Endothelial cell of umbilical vein (primary cell): Measurements from ENCODE around the gene ZNF792. TPM values are rescaled to one million over a fixed set of nuclear protein-coding genes. Genes with fewer than 3 reads are reported as not detected.

Experiments used
- BruUV-seq: library from RNA; stranded (reverse); fragments of 400-500 nt; replicated peaks from 2 replicates; lab custom pipeline; 2021; lab: Mats Ljungman, UMichigan
- CTCF ChIA-PET: fragments of 300-600, 350-600 bp; sonication (Branson Sonifier 250); formaldehyde crosslinking; loops from one replicate; lab custom pipeline; 2021; ENCODE audit warnings: antibody characterized with exemption, inconsistent platforms; lab: Charles Lee
- POLR2A ChIA-PET: fragments of 300-600, 350-600 bp; sonication (Branson Sonifier 250); formaldehyde crosslinking; loops from one replicate; lab custom pipeline; 2021; ENCODE audit warnings: antibody characterized with exemption, inconsistent platforms; lab: Charles Lee
- DNase-seq: peaks from one replicate; pipeline ENCODE4 v3.0.0-alpha.2; 2011; ENCODE audit warnings: low read depth, low spot score
- FAIRE-seq: peaks from 2 replicates; lab custom pipeline; 2011; peaks lifted over from hg19 to GRCh38; lab: Jason Lieb, UNC
- H2AFZ ChIP-seq: 2 replicates; pipeline ENCODE4 v1.6.0; 2012; ENCODE audit warnings: low read depth, low read length, control low read depth, inconsistent platforms
- H3K27ac ChIP-seq: 2 replicates; pipeline ENCODE4 v1.5.1; 2011; ENCODE audit warnings: low read depth, mild to moderate bottlenecking, control low read depth, low read length, moderate library complexity; ENCODE audit not compliant: insufficient read depth
- H3K27me3 ChIP-seq, 2 experiments: 2 replicates each; pipeline versions ENCODE4 v1.6.0 to v1.6.1; 2011; ENCODE audit warnings: low read length in 2 of 2, mixed read lengths in 1 of 2; ENCODE audit not compliant: control insufficient read depth in 2 of 2, insufficient read depth in 2 of 2
- H3K36me3 ChIP-seq, 2 experiments: 2 replicates in 1 of 2; 3 replicates in 1 of 2; pipeline ENCODE4 v1.5.1; 2011; ENCODE audit warnings: low read length in 2 of 2, mild to moderate bottlenecking in 1 of 2, moderate library complexity in 1 of 2; ENCODE audit not compliant: control insufficient read depth in 2 of 2, insufficient read depth in 2 of 2; ENCODE audit errors: extremely low read depth in 1 of 2
- H3K4me1 ChIP-seq: 3 replicates; pipeline ENCODE4 v1.5.1; 2011; ENCODE audit warnings: mild to moderate bottlenecking, low read length; ENCODE audit not compliant: control insufficient read depth, insufficient read depth; ENCODE audit errors: extremely low read depth
- H3K4me2 ChIP-seq: 2 replicates; pipeline ENCODE4 v1.6.1; 2011; ENCODE audit warnings: low read length, control low read depth, mixed read lengths; ENCODE audit not compliant: insufficient read depth
- H3K4me3 ChIP-seq, 3 experiments: fragments of 200-600 bp in 1 of 3; sonication (generic), shearing (Covaris generic) in 1 of 3; replicated peaks in 1 of 3; 2 replicates each; pipeline ENCODE4 v1.5.1; 2011 to 2016; ENCODE audit warnings: control low read depth in 3 of 3, low read length in 3 of 3, mild to moderate bottlenecking in 2 of 3, inconsistent platforms in 1 of 3, low read depth in 1 of 3, moderate library complexity in 1 of 3; ENCODE audit not compliant: insufficient read depth in 1 of 3
- H3K79me2 ChIP-seq: 2 replicates; pipeline ENCODE4 v1.6.0; 2012; ENCODE audit warnings: low read length, inconsistent platforms; ENCODE audit not compliant: control insufficient read depth, insufficient read depth
- H3K9ac ChIP-seq: replicated peaks from 2 replicates; pipeline ENCODE3; 2011; ENCODE audit warnings: low read length, control low read depth; ENCODE audit not compliant: insufficient read depth; ENCODE audit errors: extremely low read depth
- H3K9me1 ChIP-seq: replicated peaks from 3 replicates; pipeline ENCODE4 v1.6.0; 2011; ENCODE audit warnings: mild to moderate bottlenecking, low read length; ENCODE audit not compliant: control insufficient read depth, insufficient read depth; ENCODE audit errors: extremely low read depth
- H3K9me3 ChIP-seq: replicated peaks from 2 replicates; pipeline ENCODE4 v1.5.1; 2012; ENCODE audit warnings: low read length, inconsistent platforms; ENCODE audit not compliant: control insufficient read depth, insufficient read depth
- H4K20me1 ChIP-seq: replicated peaks from 2 replicates; pipeline ENCODE3; 2011; ENCODE audit warnings: mild to moderate bottlenecking, low read length; ENCODE audit not compliant: control insufficient read depth, insufficient read depth; ENCODE audit errors: extremely low read depth
- EZH2 ChIP-seq: IDR thresholded peaks from 2 replicates; pipeline ENCODE4 v1.6.1; 2012; ENCODE audit warnings: borderline replicate concordance, low read depth, mild to moderate bottlenecking, moderate library complexity, low read length, inconsistent platforms; ENCODE audit not compliant: severe bottlenecking
- FOS ChIP-seq: IDR thresholded peaks from 2 replicates; pipeline ENCODE4 v1.6.1; 2011; ENCODE audit warnings: mild to moderate bottlenecking, low read length, moderate library complexity, borderline replicate concordance; ENCODE audit not compliant: insufficient read depth
- GATA2 ChIP-seq: IDR thresholded peaks from 2 replicates; pipeline ENCODE4 v1.7.0; 2011; ENCODE audit warnings: low read depth, mild to moderate bottlenecking, moderate library complexity, mixed read lengths, low read length; ENCODE audit not compliant: insufficient read length, insufficient read depth
- JUN ChIP-seq: IDR thresholded peaks from 2 replicates; pipeline ENCODE4 v1.6.1; 2011; ENCODE audit warnings: borderline replicate concordance, low read depth; ENCODE audit not compliant: insufficient read length, insufficient read depth
- MYC ChIP-seq: IDR thresholded peaks from one replicate; pipeline ENCODE4 v1.6.1; 2011; ENCODE audit warnings: mild to moderate bottlenecking, low read depth, low read length
- POLR2A ChIP-seq: IDR thresholded peaks from 2 replicates; pipeline ENCODE4 v1.6.1; 2012; ENCODE audit warnings: low read depth, mild to moderate bottlenecking, control low read depth, low read length
- POLR2AphosphoS5 ChIP-seq: IDR thresholded peaks from 2 replicates; pipeline ENCODE4 v1.6.1; 2012; ENCODE audit warnings: low read depth, mild to moderate bottlenecking, control low read depth, low read length, moderate library complexity; ENCODE audit not compliant: insufficient read depth
- dilution Hi-C: fragments of 300-500 bp; cut with MboI; formaldehyde crosslinking; loops from one replicate; pipeline ENCODE4 v1.15.0; 2019; ENCODE audit warnings: low sequenced_read_pairs; ENCODE audit not compliant: extremely low pct_ligation_motif_present
- intact Hi-C: fragments of 100-400 bp; cut with micrococcal nuclease; formaldehyde crosslinking; loops from one replicate; pipeline ENCODE4 v1.10.0; 2022
- polyA plus RNA-seq, 4 experiments: library from polyadenylated mRNA; depleted of rRNA in 3 of 4; stranded (reverse) in 3 of 4; unstranded in 1 of 4; fragments of >200 nt; gene quantifications; 2 replicates each; pipeline versions ENCODE4 v1.2.1 to v1.2.3, GENCODE V29; 2011 to 2012; ENCODE audit warnings: missing spikeins in 1 of 4
- total RNA-seq: library from RNA; stranded (reverse); gene quantifications from 2 replicates; pipeline ENCODE4 v1.2.3, GENCODE V29; 2021
- TF ChIP-seq, protein P1 (sequence below), 2 donors: IDR thresholded peaks; 1 replicate in 1 of 2; 2 replicates in 1 of 2; pipeline ENCODE4 v1.5.1; 2011; ENCODE audit warnings: low read length in 2 of 2, mild to moderate bottlenecking in 2 of 2, moderate library complexity in 2 of 2, control low read depth in 1 of 2, inconsistent platforms in 1 of 2, low read depth in 1 of 2; ENCODE audit not compliant: insufficient read depth in 1 of 2; ENCODE audit errors: extremely low read depth in 1 of 2
- TF ChIP-seq, protein P2 (sequence below): IDR thresholded peaks from 2 replicates; pipeline ENCODE4 v1.6.1; 2011; ENCODE audit not compliant: insufficient read depth, insufficient read length

ZNF792 gene
- total and polyA plus RNA-seq, 2 donors (not counting 3 experiments of a cell fraction or from before 2014, with no cell fraction given), result 11.3 to 19.8 TPM

DNA sequence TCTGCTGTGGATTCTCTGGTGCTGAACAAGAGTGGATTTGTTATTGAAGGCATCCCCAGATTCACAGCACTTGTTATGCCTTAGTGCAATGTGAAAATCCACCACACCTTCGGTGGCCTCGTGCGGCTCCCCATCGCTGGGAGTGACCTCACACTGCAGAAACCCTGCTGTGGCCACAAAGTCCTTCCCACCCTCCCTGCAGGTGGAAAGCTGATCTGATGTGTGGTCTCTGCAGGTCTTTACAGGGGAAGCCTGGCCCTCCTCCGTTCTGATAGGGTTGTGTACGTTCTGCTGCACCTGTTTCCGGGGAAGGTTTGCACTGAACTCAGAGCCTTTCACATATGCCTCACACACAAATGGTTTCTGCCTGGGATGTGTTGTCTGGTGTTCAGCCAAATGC is 5.0 kb downstream of the ZNF792 start:
- intact Hi-C loops, result no loop called here
- DNase-seq (no peak), FAIRE-seq (no peak)
- no peaks in the 10 kb centered on the region for H3K9me1 ChIP-seq
- H2AFZ ChIP-seq, result no peak overlapping the region
- H3K79me2 ChIP-seq, result peaks cover 51% of the 10 kb centered on the region
- no peak overlapping the region for H3K9ac ChIP-seq
- H4K20me1 ChIP-seq, result no peaks in the 10 kb centered on the region
- H3K27ac ChIP-seq, result no peak overlapping the region
- TF ChIP-seq FOS (no peak), EZH2 (no peak), GATA2 (no peak), POLR2A (no peak), MYC (no peak), JUN (no peak), POLR2AphosphoS5 (no peak)
- TF ChIP-seq, protein P1, sequence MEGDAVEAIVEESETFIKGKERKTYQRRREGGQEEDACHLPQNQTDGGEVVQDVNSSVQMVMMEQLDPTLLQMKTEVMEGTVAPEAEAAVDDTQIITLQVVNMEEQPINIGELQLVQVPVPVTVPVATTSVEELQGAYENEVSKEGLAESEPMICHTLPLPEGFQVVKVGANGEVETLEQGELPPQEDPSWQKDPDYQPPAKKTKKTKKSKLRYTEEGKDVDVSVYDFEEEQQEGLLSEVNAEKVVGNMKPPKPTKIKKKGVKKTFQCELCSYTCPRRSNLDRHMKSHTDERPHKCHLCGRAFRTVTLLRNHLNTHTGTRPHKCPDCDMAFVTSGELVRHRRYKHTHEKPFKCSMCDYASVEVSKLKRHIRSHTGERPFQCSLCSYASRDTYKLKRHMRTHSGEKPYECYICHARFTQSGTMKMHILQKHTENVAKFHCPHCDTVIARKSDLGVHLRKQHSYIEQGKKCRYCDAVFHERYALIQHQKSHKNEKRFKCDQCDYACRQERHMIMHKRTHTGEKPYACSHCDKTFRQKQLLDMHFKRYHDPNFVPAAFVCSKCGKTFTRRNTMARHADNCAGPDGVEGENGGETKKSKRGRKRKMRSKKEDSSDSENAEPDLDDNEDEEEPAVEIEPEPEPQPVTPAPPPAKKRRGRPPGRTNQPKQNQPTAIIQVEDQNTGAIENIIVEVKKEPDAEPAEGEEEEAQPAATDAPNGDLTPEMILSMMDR (IDR thresholded peaks at IDR 0.05; ENCODE audit: extremely low read depth in 1 of 2, insufficient read depth in 1 of 2, low read depth in 1 of 2, low read length in 2 of 2), result no peak
- TF ChIP-seq, protein P2, sequence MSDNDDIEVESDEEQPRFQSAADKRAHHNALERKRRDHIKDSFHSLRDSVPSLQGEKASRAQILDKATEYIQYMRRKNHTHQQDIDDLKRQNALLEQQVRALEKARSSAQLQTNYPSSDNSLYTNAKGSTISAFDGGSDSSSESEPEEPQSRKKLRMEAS, result no peak
- H3K4me2 ChIP-seq, result no peak overlapping the region
- no peak overlapping the region for H3K4me3 ChIP-seq
- peaks cover 41% of the 10 kb centered on the region for H3K9me3 ChIP-seq
- H3K36me3 ChIP-seq, result peaks cover 29 to 45% of the 10 kb centered on the region in 2 experiments
- no peaks in the 10 kb centered on the region for H3K27me3 ChIP-seq
- ChIA-PET CTCF (no interaction called here), POLR2A (no interaction called here)
- BruUV-seq, result no TSS peak
- dilution Hi-C loops, result no loop called here
- peaks cover 13% of the 10 kb centered on the region for H3K4me1 ChIP-seq
